Measurements from ENCODE around the gene AKR1D1.
"Not testable (repeated sequence)": the region's sequence is repeated elsewhere in the genome, so short reads cannot be mapped to it uniquely, and the experiment has no call there.

AKR1D1 gene

GRCh38 chr7:138076196-138076595 is at the start of gene AKR1D1:
TSS of gene AKR1D1 (plus strand) at chr7:138076459. CDS start at chr7:138076519, 60 bp downstream.
- no peak for DNase-seq (ENCODE audit: low read depth in 2 of 2)

- no peak for DNase-seq (ENCODE audit: low read depth in 2 of 2)
Observed at GRCh38 chr7:138027100-138027499, 49.2 kb upstream of the AKR1D1 start.

- DNase-seq (ENCODE audit: low read depth in 2 of 2) = no peak
Observed at GRCh38 chr7:138029126-138029525, 47.1 kb upstream of the AKR1D1 start.

GRCh38 chr7:138029941-138030340 is 46.3 kb upstream of the AKR1D1 start:
- DNase-seq (ENCODE audit: low read depth in 2 of 2) = no peak

GRCh38 chr7:138030679-138031351 is 45.4 kb upstream of the AKR1D1 start:
- no peak for DNase-seq (ENCODE audit: low read depth in 2 of 2)

- DNase-seq (ENCODE audit: low read depth in 2 of 2) = no peak
Observed at GRCh38 chr7:138032186-138032585, 44.1 kb upstream of the AKR1D1 start.

- DNase-seq (ENCODE audit: low read depth in 2 of 2) = no peak
Observed at GRCh38 chr7:138032770-138033169, 43.5 kb upstream of the AKR1D1 start.

GRCh38 chr7:138033241-138033640 is 43.0 kb upstream of the AKR1D1 start:
- DNase-seq (ENCODE audit: low read depth in 2 of 2) = no peak

- DNase-seq (ENCODE audit: low read depth in 2 of 2) = no peak
Observed at GRCh38 chr7:138036135-138036534, 40.1 kb upstream of the AKR1D1 start.

GRCh38 chr7:138040063-138040462 is 36.2 kb upstream of the AKR1D1 start:
- not testable (repeated sequence) for DNase-seq (ENCODE audit: low read depth in 2 of 2)

- DNase-seq (ENCODE audit: low read depth in 2 of 2) = no peak
Observed at GRCh38 chr7:138044897-138045296, 31.4 kb upstream of the AKR1D1 start.

- DNase-seq (ENCODE audit: low read depth in 2 of 2) = no peak
Observed at GRCh38 chr7:138047907-138048306, 28.4 kb upstream of the AKR1D1 start.

- no peak for DNase-seq (ENCODE audit: low read depth in 2 of 2)
Observed at GRCh38 chr7:138049505-138050116, 26.6 kb upstream of the AKR1D1 start.

- DNase-seq (ENCODE audit: low read depth in 2 of 2) = not testable (repeated sequence)
Observed at GRCh38 chr7:138051712-138052247, 24.5 kb upstream of the AKR1D1 start.

GRCh38 chr7:138052696-138053095 is 23.6 kb upstream of the AKR1D1 start:
- no peak for DNase-seq (ENCODE audit: low read depth in 2 of 2)

GRCh38 chr7:138055698-138056097 is 20.6 kb upstream of the AKR1D1 start:
- not testable (repeated sequence) for DNase-seq (ENCODE audit: low read depth in 2 of 2)

GRCh38 chr7:138063400-138063799 is 12.9 kb upstream of the AKR1D1 start:
- DNase-seq (ENCODE audit: low read depth in 2 of 2) = no peak

- no peak for DNase-seq (ENCODE audit: low read depth in 2 of 2)
Observed at GRCh38 chr7:138064856-138065357, 11.4 kb upstream of the AKR1D1 start.

GRCh38 chr7:138065827-138066226 is 10.4 kb upstream of the AKR1D1 start:
- DNase-seq (ENCODE audit: low read depth in 2 of 2) = no peak

- DNase-seq (ENCODE audit: low read depth in 2 of 2) = no peak
Observed at GRCh38 chr7:138066954-138067394, 9.3 kb upstream of the AKR1D1 start.

GRCh38 chr7:138067774-138068173 is 8.5 kb upstream of the AKR1D1 start:
- DNase-seq (ENCODE audit: low read depth in 2 of 2) = no peak

GRCh38 chr7:138070908-138071307 is 5.4 kb upstream of the AKR1D1 start:
- DNase-seq (ENCODE audit: low read depth in 2 of 2) = no peak

GRCh38 chr7:138072726-138073125 is 3.5 kb upstream of the AKR1D1 start:
- DNase-seq (ENCODE audit: low read depth in 2 of 2) = no peak
